Type B pancreatic cell (in vitro differentiated cells): ENCODE data around the gene DCAF4. TPM values are rescaled to one million over a fixed set of nuclear protein-coding genes. Genes with fewer than 3 reads are reported as not detected.
A peak's percentile ranks its signal among the peaks of the same experiment; 100 is the strongest.

Experiments
- DNase-seq: peaks from one replicate; pipeline ENCODE4 v3.0.0; 2021; ENCODE audit warnings: mixed read lengths; ENCODE audit not compliant: unreplicated experiment; ENCODE audit errors: extremely low spot score
- H3K27ac Mint-ChIP-seq: 2 replicates; pipeline ENCODE4 v1.8.0; 2021; ENCODE audit warnings: mild to moderate bottlenecking, mixed read lengths
- H3K27me3 Mint-ChIP-seq: 2 replicates; pipeline ENCODE4 v1.8.0; 2021; ENCODE audit warnings: mixed read lengths
- H3K36me3 Mint-ChIP-seq: 2 replicates; pipeline ENCODE4 v1.8.0; 2021; ENCODE audit warnings: mixed read lengths
- H3K4me1 Mint-ChIP-seq: one replicate; pipeline ENCODE4 v1.8.0; 2021; ENCODE audit warnings: mixed read lengths; ENCODE audit not compliant: unreplicated experiment
- H3K4me3 Mint-ChIP-seq: 2 replicates; pipeline ENCODE4 v1.8.0; 2021; ENCODE audit warnings: mild to moderate bottlenecking, mixed read lengths
- H3K9me3 Mint-ChIP-seq: 2 replicates; pipeline ENCODE4 v1.8.0; 2021; ENCODE audit warnings: mixed read lengths
- long read RNA-seq: library from polyadenylated mRNA; unstranded; transcript quantifications from one replicate; pipeline ENCODE4 v2.0.0, GENCODE V29; 2020
- total RNA-seq: library from RNA; stranded (reverse); gene quantifications from 2 replicates; pipeline ENCODE4 v1.2.1, GENCODE V29; 2021; ENCODE audit warnings: low replicate concordance
- TF ChIP-seq, protein P1 (sequence below): fragments of 200-600 bp; sonication (generic); conservative IDR thresholded peaks from 2 replicates; pipeline ENCODE4 v1.5.0; 2021; ENCODE audit warnings: antibody characterized with exemption, mild to moderate bottlenecking

Gene DCAF4, protein sequence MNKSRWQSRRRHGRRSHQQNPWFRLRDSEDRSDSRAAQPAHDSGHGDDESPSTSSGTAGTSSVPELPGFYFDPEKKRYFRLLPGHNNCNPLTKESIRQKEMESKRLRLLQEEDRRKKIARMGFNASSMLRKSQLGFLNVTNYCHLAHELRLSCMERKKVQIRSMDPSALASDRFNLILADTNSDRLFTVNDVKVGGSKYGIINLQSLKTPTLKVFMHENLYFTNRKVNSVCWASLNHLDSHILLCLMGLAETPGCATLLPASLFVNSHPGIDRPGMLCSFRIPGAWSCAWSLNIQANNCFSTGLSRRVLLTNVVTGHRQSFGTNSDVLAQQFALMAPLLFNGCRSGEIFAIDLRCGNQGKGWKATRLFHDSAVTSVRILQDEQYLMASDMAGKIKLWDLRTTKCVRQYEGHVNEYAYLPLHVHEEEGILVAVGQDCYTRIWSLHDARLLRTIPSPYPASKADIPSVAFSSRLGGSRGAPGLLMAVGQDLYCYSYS
- 11.0 and 17.9 TPM in 2 replicates for total RNA-seq
- long read RNA-seq, transcript DCAF4-202 (14 exons, 2,024 nt) = major isoform, 14 of 44 reads
- long read RNA-seq, partial matches to known transcripts = 5 of 44 reads
- long read RNA-seq, other reads (novel, unspliced or antisense) = 25 of 44 reads

DNA sequence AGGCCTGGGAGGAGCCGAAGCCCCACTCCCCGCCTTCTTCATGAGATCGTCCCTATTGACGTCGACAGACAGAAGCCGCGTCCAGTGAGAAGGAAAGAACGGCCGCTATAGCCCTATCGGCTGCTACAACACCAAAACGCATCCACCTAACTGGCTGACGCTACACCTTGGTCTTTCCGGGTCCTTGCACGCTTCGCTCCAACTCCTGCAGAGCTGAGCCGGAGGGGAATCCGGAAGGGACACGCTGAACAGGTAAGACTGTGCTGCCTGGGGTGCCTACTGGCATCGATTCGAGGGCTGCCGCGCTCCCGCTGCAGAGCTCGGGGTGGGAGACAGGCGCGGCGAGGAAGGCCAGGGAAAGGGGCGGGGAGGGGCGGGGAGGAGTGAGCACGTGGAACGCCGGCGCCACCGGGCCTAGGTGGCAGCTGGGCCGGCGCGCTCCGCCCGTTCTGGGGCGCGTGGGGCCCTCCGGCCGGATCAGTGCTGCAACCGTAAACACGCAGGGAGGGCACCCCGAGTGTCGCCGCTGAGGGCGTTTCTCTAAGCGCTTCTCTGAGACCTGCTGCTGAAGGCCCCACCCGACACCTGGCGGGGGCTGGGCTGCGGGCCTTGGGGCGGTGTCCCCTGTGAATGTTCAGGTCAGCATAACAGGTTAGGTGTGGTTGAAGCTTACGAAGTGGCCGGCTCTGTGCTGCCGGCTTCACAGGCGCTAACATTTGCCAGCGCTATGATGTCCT lies at the start of gene DCAF4:
DCAF4 (plus strand) TSS at position 173 of the 737 bp plus-strand sequence. CDS start 11,515 bp downstream, outside the sequence.
- TF ChIP-seq, protein P1, sequence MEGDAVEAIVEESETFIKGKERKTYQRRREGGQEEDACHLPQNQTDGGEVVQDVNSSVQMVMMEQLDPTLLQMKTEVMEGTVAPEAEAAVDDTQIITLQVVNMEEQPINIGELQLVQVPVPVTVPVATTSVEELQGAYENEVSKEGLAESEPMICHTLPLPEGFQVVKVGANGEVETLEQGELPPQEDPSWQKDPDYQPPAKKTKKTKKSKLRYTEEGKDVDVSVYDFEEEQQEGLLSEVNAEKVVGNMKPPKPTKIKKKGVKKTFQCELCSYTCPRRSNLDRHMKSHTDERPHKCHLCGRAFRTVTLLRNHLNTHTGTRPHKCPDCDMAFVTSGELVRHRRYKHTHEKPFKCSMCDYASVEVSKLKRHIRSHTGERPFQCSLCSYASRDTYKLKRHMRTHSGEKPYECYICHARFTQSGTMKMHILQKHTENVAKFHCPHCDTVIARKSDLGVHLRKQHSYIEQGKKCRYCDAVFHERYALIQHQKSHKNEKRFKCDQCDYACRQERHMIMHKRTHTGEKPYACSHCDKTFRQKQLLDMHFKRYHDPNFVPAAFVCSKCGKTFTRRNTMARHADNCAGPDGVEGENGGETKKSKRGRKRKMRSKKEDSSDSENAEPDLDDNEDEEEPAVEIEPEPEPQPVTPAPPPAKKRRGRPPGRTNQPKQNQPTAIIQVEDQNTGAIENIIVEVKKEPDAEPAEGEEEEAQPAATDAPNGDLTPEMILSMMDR = no peak
- H3K27ac Mint-ChIP-seq = peak within 1 kb of the TSS; percentile 96
- H3K36me3 Mint-ChIP-seq = no peaks in the 10 kb centered on the region
- H3K9me3 Mint-ChIP-seq = no peaks in the 10 kb centered on the region
- H3K4me3 Mint-ChIP-seq = peak within 1 kb of the TSS; percentile 98
- peaks cover 10% of the 10 kb centered on the region for H3K27me3 Mint-ChIP-seq
- peak; percentile 93 for DNase-seq
- peaks cover 10% of the 10 kb centered on the region for H3K4me1 Mint-ChIP-seq

DNA sequence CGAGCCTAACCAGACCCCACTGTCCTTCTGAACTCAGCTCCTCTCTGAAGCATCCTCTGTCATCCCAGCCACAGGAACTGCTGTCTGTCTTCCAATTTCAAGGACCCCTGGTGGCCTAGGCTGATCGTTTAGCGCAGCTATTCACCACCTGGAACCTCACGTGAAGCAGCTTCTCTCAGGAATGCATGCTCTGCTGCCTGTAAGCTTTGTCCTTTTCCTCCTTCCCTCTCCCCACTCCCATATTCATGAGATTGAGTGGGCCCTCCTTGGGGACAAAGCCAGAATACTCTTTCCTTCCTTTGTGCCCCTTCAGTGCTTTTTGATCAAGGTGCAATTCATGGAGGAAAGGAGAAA lies 49.6 kb upstream of the DCAF4 start:
- Mint-ChIP-seq H3K27me3 (peaks cover 18% of the 10 kb centered on the region), H3K9me3 (no peaks in the 10 kb centered on the region), H3K27ac (no peak overlapping the region), H3K36me3 (no peaks in the 10 kb centered on the region), H3K4me1 (peaks cover 9% of the 10 kb centered on the region), H3K4me3 (no peak overlapping the region)
- TF ChIP-seq, protein P1 = no peak
- DNase-seq = no peak

DNA sequence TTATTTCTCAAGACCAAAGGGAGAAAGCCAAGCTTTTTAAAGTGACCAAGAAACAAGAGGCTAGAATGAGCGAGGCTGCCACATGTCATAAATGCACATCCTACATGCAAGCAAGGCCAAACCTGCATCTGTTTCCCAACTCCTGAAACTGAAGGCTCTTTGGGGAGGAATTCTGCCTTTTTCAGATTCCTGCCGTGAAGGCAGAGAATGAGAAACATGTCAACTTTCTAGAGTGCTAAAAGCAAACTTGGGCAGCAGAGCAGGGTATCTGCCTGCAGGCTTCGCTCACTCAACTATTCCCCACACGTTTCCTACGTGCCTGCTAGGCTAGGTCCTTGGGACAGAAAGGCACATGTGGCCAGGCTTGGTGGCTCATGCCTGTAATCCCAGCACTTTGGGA lies 47.5 kb upstream of the DCAF4 start:
- no peak for DNase-seq
- Mint-ChIP-seq H3K9me3 (no peaks in the 10 kb centered on the region), H3K36me3 (no peaks in the 10 kb centered on the region), H3K4me1 (peaks cover 20% of the 10 kb centered on the region), H3K27ac (no peak overlapping the region), H3K4me3 (no peak overlapping the region), H3K27me3 (peaks cover 22% of the 10 kb centered on the region)
- TF ChIP-seq, protein P1 = no peak

DNA sequence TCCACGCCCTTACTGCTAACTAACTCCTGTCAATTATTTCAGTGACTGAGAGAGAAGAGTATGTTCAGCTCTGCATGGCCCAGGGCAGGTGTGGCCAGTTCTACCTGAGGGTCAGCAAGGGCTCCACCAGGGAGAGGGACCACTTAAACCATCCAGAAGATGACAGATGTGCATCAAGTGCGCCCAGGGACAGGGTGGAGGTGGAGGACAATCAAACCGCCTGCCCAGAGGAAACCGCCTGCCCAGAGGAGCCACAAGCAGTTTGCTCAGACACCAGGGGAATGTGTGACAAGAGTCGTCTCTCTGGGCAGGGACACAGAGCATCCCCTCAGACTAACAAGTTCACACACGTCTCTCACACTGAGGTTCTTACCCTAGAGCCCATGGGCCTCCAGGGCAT lies 46.8 kb upstream of the DCAF4 start:
- no peak for DNase-seq
- Mint-ChIP-seq H3K9me3 (no peaks in the 10 kb centered on the region), H3K4me3 (no peak overlapping the region), H3K27me3 (peaks cover 22% of the 10 kb centered on the region), H3K36me3 (no peaks in the 10 kb centered on the region), H3K4me1 (peaks cover 20% of the 10 kb centered on the region), H3K27ac (no peak overlapping the region)
- TF ChIP-seq, protein P1 = no peak

DNA sequence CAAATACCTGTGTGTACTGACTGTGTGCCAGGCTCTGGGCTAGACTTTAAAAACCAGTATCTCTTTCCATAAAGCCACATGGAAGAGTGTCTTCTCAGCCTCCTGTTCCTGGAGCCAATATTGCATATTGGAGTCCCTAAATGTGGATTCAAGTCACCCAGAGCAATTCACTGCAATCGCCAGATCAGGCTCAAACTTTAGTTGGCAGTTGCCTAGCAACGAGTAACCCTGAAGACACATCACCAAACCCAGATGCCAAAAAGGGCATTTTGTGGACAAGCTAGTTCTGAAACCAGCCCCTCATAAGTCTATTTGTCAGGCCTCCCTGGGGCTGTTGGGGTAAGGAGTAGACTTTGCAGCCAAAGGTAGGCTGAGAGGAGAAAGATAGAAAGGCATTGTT lies 46.1 kb upstream of the DCAF4 start:
- no peaks in the 10 kb centered on the region for H3K9me3 Mint-ChIP-seq
- DNase-seq = no peak
- H3K36me3 Mint-ChIP-seq = no peaks in the 10 kb centered on the region
- H3K27me3 Mint-ChIP-seq = peaks cover 22% of the 10 kb centered on the region
- TF ChIP-seq, protein P1 = no peak
- H3K4me1 Mint-ChIP-seq = peaks cover 20% of the 10 kb centered on the region
- H3K4me3 Mint-ChIP-seq = no peak overlapping the region
- no peak overlapping the region for H3K27ac Mint-ChIP-seq
